MM.1S (cell line): Measurements from ENCODE around the gene CAMK4.

ENCODE experiments used
- DNase-seq: peaks from one replicate; pipeline ENCODE4 v3.0.0-alpha.2; 2015
- H2AFZ ChIP-seq: fragments of 300-600 bp; sonication (generic); 2 replicates; pipeline ENCODE4 v1.6.0; 2016; ENCODE audit warnings: antibody characterized with exemption, low read length
- H3F3A ChIP-seq: fragments of 300-600 bp; sonication (generic); 2 replicates; pipeline ENCODE4 v1.6.1; 2016; ENCODE audit warnings: mild to moderate bottlenecking, antibody characterized with exemption, low read length, moderate library complexity, mixed read lengths; ENCODE audit not compliant: insufficient read depth
- H3K27ac ChIP-seq: fragments of 300-600 bp; sonication (generic); 2 replicates; pipeline ENCODE4 v1.5.1; 2016; ENCODE audit warnings: mild to moderate bottlenecking, low read length
- H3K27me3 ChIP-seq: fragments of 300-600 bp; sonication (generic); replicated peaks from 2 replicates; pipeline ENCODE4 v1.6.0; 2016; ENCODE audit warnings: low read length; ENCODE audit not compliant: insufficient read depth
- H3K36me3 ChIP-seq: fragments of 300-600 bp; sonication (generic); replicated peaks from 2 replicates; pipeline ENCODE4 v1.6.1; 2016; ENCODE audit warnings: mild to moderate bottlenecking, low read length, mixed read lengths; ENCODE audit not compliant: insufficient read depth
- H3K4me1 ChIP-seq: fragments of 300-600 bp; sonication (generic); 2 replicates; pipeline ENCODE4 v1.6.1; 2016; ENCODE audit warnings: low read length, mixed read lengths
- H3K4me2 ChIP-seq: fragments of 300-600 bp; sonication (generic); 2 replicates; pipeline ENCODE4 v1.6.0; 2016; ENCODE audit warnings: low read depth, low read length
- H3K4me3 ChIP-seq: fragments of 300-600 bp; sonication (generic); 2 replicates; pipeline ENCODE4 v1.5.1; 2016; ENCODE audit warnings: low read length, mixed read lengths
- H3K79me2 ChIP-seq: fragments of 300-600 bp; sonication (generic); 2 replicates; pipeline ENCODE4 v1.6.1; 2016; ENCODE audit warnings: mixed run types, low read length, mixed read lengths
- H3K9ac ChIP-seq: fragments of 300-600 bp; sonication (generic); 2 replicates; pipeline ENCODE4 v1.6.1; 2016; ENCODE audit warnings: low read length, mixed read lengths
- H3K9me2 ChIP-seq: fragments of 300-600 bp; sonication (generic); replicated peaks from 2 replicates; pipeline ENCODE4 v1.6.1; 2016; ENCODE audit warnings: mild to moderate bottlenecking, low read length, mixed read lengths; ENCODE audit not compliant: insufficient read depth
- H3K9me3 ChIP-seq: fragments of 300-600 bp; sonication (generic); replicated peaks from 2 replicates; pipeline ENCODE4 v1.6.1; 2016; ENCODE audit warnings: mild to moderate bottlenecking, low read length, mixed read lengths; ENCODE audit not compliant: insufficient read depth
- H4K20me1 ChIP-seq: fragments of 300-600 bp; sonication (generic); 2 replicates; pipeline ENCODE4 v1.6.1; 2016; ENCODE audit warnings: mild to moderate bottlenecking, low read length, moderate library complexity, mixed read lengths; ENCODE audit not compliant: insufficient read depth
- EZH2 ChIP-seq: fragments of 300-600 bp; sonication (generic); optimal IDR thresholded peaks from 2 replicates; pipeline ENCODE3; 2017; ENCODE audit warnings: low read depth, mild to moderate bottlenecking, antibody characterized with exemption, low read length, mixed read lengths
- EZH2phosphoT487 ChIP-seq: fragments of 300-600 bp; sonication (generic); IDR thresholded peaks from 2 replicates; pipeline ENCODE4 v1.6.1; 2018; ENCODE audit warnings: antibody characterized with exemption, low read length
- TF ChIP-seq, protein P1 (sequence below): fragments of 300-600 bp; sonication (generic); IDR thresholded peaks from 2 replicates; pipeline ENCODE4 v1.5.1; 2016; ENCODE audit warnings: antibody characterized with exemption, low read length, mixed read lengths

The CAMK4 gene

DNA sequence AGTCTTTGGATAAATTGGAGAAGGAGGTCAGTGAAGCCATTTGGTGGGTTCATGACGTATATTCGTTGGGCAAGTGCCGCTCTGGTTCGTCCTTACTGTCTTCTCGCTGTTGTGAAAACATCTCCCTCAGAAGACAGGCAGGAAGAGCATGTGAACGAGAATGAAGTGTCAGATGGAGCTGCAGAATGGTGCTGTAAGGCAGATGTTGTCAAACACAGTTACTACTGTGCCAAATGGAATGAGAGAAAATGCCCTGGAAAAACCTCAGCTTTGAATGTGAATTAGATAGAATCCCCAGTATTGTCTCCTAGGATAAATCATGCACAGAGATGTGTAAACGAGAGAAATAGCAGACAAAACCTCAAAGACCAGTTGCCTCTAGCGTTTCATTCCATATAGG is 121.5 kb downstream of the CAMK4 start:
- DNase-seq = no peak
- Histone ChIP-seq H3K4me1 (no peaks in the 10 kb centered on the region), H3F3A (no peaks in the 10 kb centered on the region), H3K4me2 (no peak overlapping the region), H3K79me2 (no peaks in the 10 kb centered on the region), H3K9me3 (no peaks in the 10 kb centered on the region), H4K20me1 (no peaks in the 10 kb centered on the region), H2AFZ (no peak overlapping the region), H3K4me3 (no peak overlapping the region), H3K36me3 (no peaks in the 10 kb centered on the region), H3K27ac (no peak overlapping the region), H3K27me3 (no peaks in the 10 kb centered on the region), H3K9me2 (no peaks in the 10 kb centered on the region), H3K9ac (no peak overlapping the region)
- TF ChIP-seq EZH2 (no peak), EZH2phosphoT487 (no peak)
- TF ChIP-seq, protein P1, sequence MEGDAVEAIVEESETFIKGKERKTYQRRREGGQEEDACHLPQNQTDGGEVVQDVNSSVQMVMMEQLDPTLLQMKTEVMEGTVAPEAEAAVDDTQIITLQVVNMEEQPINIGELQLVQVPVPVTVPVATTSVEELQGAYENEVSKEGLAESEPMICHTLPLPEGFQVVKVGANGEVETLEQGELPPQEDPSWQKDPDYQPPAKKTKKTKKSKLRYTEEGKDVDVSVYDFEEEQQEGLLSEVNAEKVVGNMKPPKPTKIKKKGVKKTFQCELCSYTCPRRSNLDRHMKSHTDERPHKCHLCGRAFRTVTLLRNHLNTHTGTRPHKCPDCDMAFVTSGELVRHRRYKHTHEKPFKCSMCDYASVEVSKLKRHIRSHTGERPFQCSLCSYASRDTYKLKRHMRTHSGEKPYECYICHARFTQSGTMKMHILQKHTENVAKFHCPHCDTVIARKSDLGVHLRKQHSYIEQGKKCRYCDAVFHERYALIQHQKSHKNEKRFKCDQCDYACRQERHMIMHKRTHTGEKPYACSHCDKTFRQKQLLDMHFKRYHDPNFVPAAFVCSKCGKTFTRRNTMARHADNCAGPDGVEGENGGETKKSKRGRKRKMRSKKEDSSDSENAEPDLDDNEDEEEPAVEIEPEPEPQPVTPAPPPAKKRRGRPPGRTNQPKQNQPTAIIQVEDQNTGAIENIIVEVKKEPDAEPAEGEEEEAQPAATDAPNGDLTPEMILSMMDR = no peak

DNA sequence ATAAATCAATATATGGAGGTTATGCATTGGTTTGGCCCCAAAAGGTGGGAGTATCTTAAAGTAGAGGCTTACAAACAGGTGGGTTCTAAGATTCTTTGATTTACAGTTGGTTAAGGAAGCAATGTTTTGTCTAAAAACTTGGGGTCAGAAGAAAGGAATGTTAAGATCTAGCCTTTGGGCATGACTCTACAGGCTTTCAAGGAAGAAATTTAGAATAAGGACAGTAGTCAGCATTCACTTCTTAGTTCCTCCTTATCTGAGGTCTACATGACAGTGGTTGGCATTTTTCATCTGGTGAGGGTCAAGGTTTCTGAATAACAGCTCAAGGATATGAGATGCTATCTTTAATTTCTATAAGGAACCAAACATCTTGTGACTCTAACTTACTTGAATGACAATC is 122.8 kb downstream of the CAMK4 start:
- no peak overlapping the region for H3K9ac ChIP-seq
- H3K9me3 ChIP-seq = no peaks in the 10 kb centered on the region
- H3K36me3 ChIP-seq = no peaks in the 10 kb centered on the region
- H3K27ac ChIP-seq = no peak overlapping the region
- no peak overlapping the region for H3K4me3 ChIP-seq
- no peaks in the 10 kb centered on the region for H3K4me1 ChIP-seq
- H2AFZ ChIP-seq = no peak overlapping the region
- no peak overlapping the region for H3K4me2 ChIP-seq
- DNase-seq = no peak
- H3K9me2 ChIP-seq = no peaks in the 10 kb centered on the region
- no peaks in the 10 kb centered on the region for H3K79me2 ChIP-seq
- no peaks in the 10 kb centered on the region for H3F3A ChIP-seq
- TF ChIP-seq EZH2phosphoT487 = no peak
- no peak for TF ChIP-seq EZH2
- TF ChIP-seq, protein P1 = no peak
- H3K27me3 ChIP-seq = no peaks in the 10 kb centered on the region
- H4K20me1 ChIP-seq = no peaks in the 10 kb centered on the region

DNA sequence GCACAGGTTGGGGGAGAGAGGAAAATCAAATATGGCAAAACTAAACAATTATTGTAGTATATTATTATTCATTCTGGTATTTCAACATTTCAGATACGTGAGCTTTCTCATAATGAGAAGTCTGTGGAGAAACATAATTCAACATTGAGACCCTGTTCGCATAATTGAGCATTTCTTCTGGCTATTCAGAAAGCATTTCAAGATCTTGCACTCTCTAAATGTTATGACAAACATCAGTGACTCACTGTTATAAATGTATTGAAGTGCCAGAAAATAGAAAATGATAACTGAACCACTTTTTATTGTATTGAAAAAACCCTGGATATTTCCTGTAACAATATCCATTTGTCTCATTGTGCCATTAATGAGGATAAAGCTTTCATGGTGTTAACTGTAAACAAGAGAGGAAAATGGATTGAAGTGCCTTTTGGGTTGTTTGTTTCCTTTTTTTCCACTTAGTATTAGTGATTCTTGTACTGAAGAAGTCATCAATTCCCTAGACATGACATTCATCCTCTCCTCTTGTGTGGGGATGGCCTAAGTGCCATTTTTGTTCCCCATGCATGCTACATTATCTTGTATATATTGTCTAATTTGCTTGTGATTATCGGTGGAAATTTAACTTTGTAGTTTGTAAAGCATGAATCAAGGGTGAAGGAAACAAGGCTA is 124.6 kb downstream of the CAMK4 start:
- Histone ChIP-seq H3K36me3 (no peaks in the 10 kb centered on the region), H3K79me2 (no peaks in the 10 kb centered on the region), H3K9me3 (no peaks in the 10 kb centered on the region), H3K27me3 (no peaks in the 10 kb centered on the region), H3K27ac (no peak overlapping the region), H3F3A (no peaks in the 10 kb centered on the region), H3K9me2 (no peaks in the 10 kb centered on the region), H4K20me1 (no peaks in the 10 kb centered on the region), H3K4me3 (no peak overlapping the region), H2AFZ (no peak overlapping the region), H3K4me2 (no peak overlapping the region), H3K9ac (no peak overlapping the region), H3K4me1 (no peaks in the 10 kb centered on the region)
- TF ChIP-seq, protein P1 = no peak
- TF ChIP-seq EZH2phosphoT487 = no peak
- TF ChIP-seq EZH2 = no peak
- no peak for DNase-seq
